Measurements from ENCODE around the gene CDHR3. TPM values are rescaled to one million over a fixed set of nuclear protein-coding genes. Genes with fewer than 3 reads are reported as not detected.

The CDHR3 gene
- 10 to 100 TPM in 1 of 4 donors, 1 to 10 TPM in 3; 4.1 to 24.1 (median 5.4) TPM for polyA plus RNA-seq
- long read RNA-seq, donor 1, partial matches to known transcripts: 5 of 7 reads
- long read RNA-seq, donor 1, other reads (novel, unspliced or antisense): 0 of 7 reads
- long read RNA-seq, donor 2: 0 reads
- long read RNA-seq, donor 3: 0 reads
- long read RNA-seq, donor 4: 0 reads
- long read RNA-seq, donor 5: 0 reads
- long read RNA-seq, donor 6, partial matches to known transcripts: 0 of 1 reads
- long read RNA-seq, donor 6, other reads (novel, unspliced or antisense): 0 of 1 reads
- long read RNA-seq, donor 7: 0 reads
- long read RNA-seq, donor 8: 0 reads
- long read RNA-seq, donor 9: 0 reads
- long read RNA-seq, donor 10, partial matches to known transcripts: 0 of 2 reads
- long read RNA-seq, donor 10, other reads (novel, unspliced or antisense): 0 of 2 reads

GRCh38 chr7:105963038-105963667, at the start of gene CDHR3:
CDHR3 (plus strand) TSS chr7:105963264; CDS start chr7:105963319, 55 bp downstream.
- no peak within 1 kb of the TSS for H3K27ac ChIP-seq (ENCODE audit: low read depth in 1 of 3, low read length in 2 of 3)
- WGBS, 3 donors: 78 to 85% (median 80%) methylated on average over 4 of the region's 4 CpGs
- H3K27me3 ChIP-seq (ENCODE audit: control insufficient read depth in 3 of 3, insufficient read depth in 3 of 3, low read length in 3 of 3): peaks cover 0 to 3% (median 0%) of the 10 kb centered on the region in 3 donors
- no peaks in the 10 kb centered on the region for H3K4me1 ChIP-seq (ENCODE audit: control insufficient read depth in 3 of 3, insufficient read depth in 2 of 3, low read depth in 1 of 3, low read length in 2 of 3)
- H3K9me3 ChIP-seq (ENCODE audit: control insufficient read depth in 2 of 2, insufficient read depth in 1 of 2, low read depth in 1 of 2, low read length in 1 of 2): no peaks in the 10 kb centered on the region
- no peak within 1 kb of the TSS for H3K4me3 ChIP-seq (ENCODE audit: low read depth in 1 of 3, low read length in 3 of 3)
- FAIRE-seq (no peak), DNase-seq (peak; percentile 11 to 24)
- no peaks in the 10 kb centered on the region for H3K36me3 ChIP-seq (ENCODE audit: control insufficient read depth in 3 of 3, insufficient read depth in 2 of 3, low read depth in 1 of 3, low read length in 3 of 3)

- FAIRE-seq: no peak
These were observed 49.1 kb upstream of the CDHR3 start for GRCh38 chr7:105913947-105914346.

GRCh38 chr7:105916603-105917002, 46.5 kb upstream of the CDHR3 start:
- H3K9me3 ChIP-seq (ENCODE audit: control insufficient read depth in 2 of 2, insufficient read depth in 1 of 2, low read depth in 1 of 2, low read length in 1 of 2): no peaks in the 10 kb centered on the region
- peaks cover 0 to 11% (median 3%) of the 10 kb centered on the region in 3 donors for H3K36me3 ChIP-seq (ENCODE audit: control insufficient read depth in 3 of 3, insufficient read depth in 2 of 3, low read depth in 1 of 3, low read length in 3 of 3)
- FAIRE-seq: no peak
- 41 to 83% (median 67%) methylated on average over 1 of the region's 1 CpG for WGBS, 3 donors
- no peak for DNase-seq
- H3K4me3 ChIP-seq (ENCODE audit: low read depth in 1 of 3, low read length in 3 of 3): no peak overlapping the region
- no peaks in the 10 kb centered on the region for H3K27me3 ChIP-seq (ENCODE audit: control insufficient read depth in 3 of 3, insufficient read depth in 3 of 3, low read length in 3 of 3)
- no peak overlapping the region for H3K27ac ChIP-seq (ENCODE audit: low read depth in 1 of 3, low read length in 2 of 3)
- H3K4me1 ChIP-seq (ENCODE audit: control insufficient read depth in 3 of 3, insufficient read depth in 2 of 3, low read depth in 1 of 3, low read length in 2 of 3): no peaks in the 10 kb centered on the region

More at GRCh38 chr7:105913947-105914346, 49.1 kb upstream of the CDHR3 start:
- Histone ChIP-seq H3K27ac (ENCODE audit: low read depth in 1 of 3, low read length in 2 of 3) (no peak overlapping the region), H3K27me3 (ENCODE audit: control insufficient read depth in 3 of 3, insufficient read depth in 3 of 3, low read length in 3 of 3) (no peaks in the 10 kb centered on the region), H3K36me3 (ENCODE audit: control insufficient read depth in 3 of 3, insufficient read depth in 2 of 3, low read depth in 1 of 3, low read length in 3 of 3) (peaks cover 0 to 23% (median 0%) of the 10 kb centered on the region in 3 donors), H3K4me1 (ENCODE audit: control insufficient read depth in 3 of 3, insufficient read depth in 2 of 3, low read depth in 1 of 3, low read length in 2 of 3) (no peaks in the 10 kb centered on the region), H3K4me3 (ENCODE audit: low read depth in 1 of 3, low read length in 3 of 3) (no peak overlapping the region), H3K9me3 (ENCODE audit: control insufficient read depth in 2 of 2, insufficient read depth in 1 of 2, low read depth in 1 of 2, low read length in 1 of 2) (peaks cover 0 to 8% of the 10 kb centered on the region in 2 donors)
- DNase-seq: no peak
- 51 to 73% (median 69%) methylated on average over 3 of the region's 3 CpGs for WGBS, 3 donors

- no peaks in the 10 kb centered on the region for H3K4me1 ChIP-seq (ENCODE audit: control insufficient read depth in 3 of 3, insufficient read depth in 2 of 3, low read depth in 1 of 3, low read length in 2 of 3)
These were observed 45.4 kb upstream of the CDHR3 start for GRCh38 chr7:105917659-105918058.

GRCh38 chr7:105920766-105921165, 42.3 kb upstream of the CDHR3 start:
- Histone ChIP-seq H3K36me3 (ENCODE audit: control insufficient read depth in 3 of 3, insufficient read depth in 2 of 3, low read depth in 1 of 3, low read length in 3 of 3) (peaks cover 0 to 20% (median 5%) of the 10 kb centered on the region in 3 donors), H3K4me3 (ENCODE audit: low read depth in 1 of 3, low read length in 3 of 3) (no peak overlapping the region), H3K9me3 (ENCODE audit: control insufficient read depth in 2 of 2, insufficient read depth in 1 of 2, low read depth in 1 of 2, low read length in 1 of 2) (peaks cover 0 to 21% of the 10 kb centered on the region in 2 donors), H3K4me1 (ENCODE audit: control insufficient read depth in 3 of 3, insufficient read depth in 2 of 3, low read depth in 1 of 3, low read length in 2 of 3) (no peaks in the 10 kb centered on the region), H3K27me3 (ENCODE audit: control insufficient read depth in 3 of 3, insufficient read depth in 3 of 3, low read length in 3 of 3) (no peaks in the 10 kb centered on the region), H3K27ac (ENCODE audit: low read depth in 1 of 3, low read length in 2 of 3) (no peak overlapping the region)
- FAIRE-seq: no peak
- WGBS, 3 donors: 80 to 95% (median 87%) methylated on average over 4 of the region's 4 CpGs
- no peak for DNase-seq

More at GRCh38 chr7:105917659-105918058, 45.4 kb upstream of the CDHR3 start:
- peaks cover 0 to 3% of the 10 kb centered on the region in 2 donors for H3K9me3 ChIP-seq (ENCODE audit: control insufficient read depth in 2 of 2, insufficient read depth in 1 of 2, low read depth in 1 of 2, low read length in 1 of 2)
- peaks cover 0 to 11% (median 3%) of the 10 kb centered on the region in 3 donors for H3K36me3 ChIP-seq (ENCODE audit: control insufficient read depth in 3 of 3, insufficient read depth in 2 of 3, low read depth in 1 of 3, low read length in 3 of 3)
- H3K27ac ChIP-seq (ENCODE audit: low read depth in 1 of 3, low read length in 2 of 3): no peak overlapping the region
- H3K27me3 ChIP-seq (ENCODE audit: control insufficient read depth in 3 of 3, insufficient read depth in 3 of 3, low read length in 3 of 3): no peaks in the 10 kb centered on the region
- 97 to 100% (median 98%) methylated on average over 2 of the region's 2 CpGs for WGBS, 3 donors
- DNase-seq (no peak), FAIRE-seq (no peak)
- H3K4me3 ChIP-seq (ENCODE audit: low read depth in 1 of 3, low read length in 3 of 3): no peak overlapping the region

GRCh38 chr7:105924945-105925344, 38.1 kb upstream of the CDHR3 start:
- 70 to 87% (median 75%) methylated on average over 1 of the region's 1 CpG for WGBS, 3 donors
- FAIRE-seq: no peak

GRCh38 chr7:105926131-105926530, 36.9 kb upstream of the CDHR3 start:
- no peak overlapping the region for H3K27ac ChIP-seq (ENCODE audit: low read depth in 1 of 3, low read length in 2 of 3)
- H3K36me3 ChIP-seq (ENCODE audit: control insufficient read depth in 3 of 3, insufficient read depth in 2 of 3, low read depth in 1 of 3, low read length in 3 of 3): peaks cover 0 to 10% (median 7%) of the 10 kb centered on the region in 3 donors
- DNase-seq (no peak), FAIRE-seq (no peak)
- H3K4me1 ChIP-seq (ENCODE audit: control insufficient read depth in 3 of 3, insufficient read depth in 2 of 3, low read depth in 1 of 3, low read length in 2 of 3): no peaks in the 10 kb centered on the region
- H3K9me3 ChIP-seq (ENCODE audit: control insufficient read depth in 2 of 2, insufficient read depth in 1 of 2, low read depth in 1 of 2, low read length in 1 of 2): peaks cover 0 to 21% of the 10 kb centered on the region in 2 donors
- 63 to 68% (median 68%) methylated on average over 3 of the region's 3 CpGs for WGBS, 3 donors
- no peak overlapping the region for H3K4me3 ChIP-seq (ENCODE audit: low read depth in 1 of 3, low read length in 3 of 3)
- no peaks in the 10 kb centered on the region for H3K27me3 ChIP-seq (ENCODE audit: control insufficient read depth in 3 of 3, insufficient read depth in 3 of 3, low read length in 3 of 3)

More at GRCh38 chr7:105924945-105925344, 38.1 kb upstream of the CDHR3 start:
- Histone ChIP-seq H3K36me3 (ENCODE audit: control insufficient read depth in 3 of 3, insufficient read depth in 2 of 3, low read depth in 1 of 3, low read length in 3 of 3) (peaks cover 0 to 10% (median 7%) of the 10 kb centered on the region in 3 donors), H3K4me3 (ENCODE audit: low read depth in 1 of 3, low read length in 3 of 3) (no peak overlapping the region), H3K9me3 (ENCODE audit: control insufficient read depth in 2 of 2, insufficient read depth in 1 of 2, low read depth in 1 of 2, low read length in 1 of 2) (peaks cover 0 to 21% of the 10 kb centered on the region in 2 donors), H3K27me3 (ENCODE audit: control insufficient read depth in 3 of 3, insufficient read depth in 3 of 3, low read length in 3 of 3) (no peaks in the 10 kb centered on the region), H3K4me1 (ENCODE audit: control insufficient read depth in 3 of 3, insufficient read depth in 2 of 3, low read depth in 1 of 3, low read length in 2 of 3) (no peaks in the 10 kb centered on the region), H3K27ac (ENCODE audit: low read depth in 1 of 3, low read length in 2 of 3) (no peak overlapping the region)
- DNase-seq: no peak

GRCh38 chr7:105931179-105931578, 31.9 kb upstream of the CDHR3 start:
- no peak overlapping the region for H3K27ac ChIP-seq (ENCODE audit: low read depth in 1 of 3, low read length in 2 of 3)
- peaks cover 0 to 5% (median 0%) of the 10 kb centered on the region in 3 donors for H3K36me3 ChIP-seq (ENCODE audit: control insufficient read depth in 3 of 3, insufficient read depth in 2 of 3, low read depth in 1 of 3, low read length in 3 of 3)
- no peaks in the 10 kb centered on the region for H3K9me3 ChIP-seq (ENCODE audit: control insufficient read depth in 2 of 2, insufficient read depth in 1 of 2, low read depth in 1 of 2, low read length in 1 of 2)
- no peaks in the 10 kb centered on the region for H3K4me1 ChIP-seq (ENCODE audit: control insufficient read depth in 3 of 3, insufficient read depth in 2 of 3, low read depth in 1 of 3, low read length in 2 of 3)
- 61 to 70% (median 63%) methylated on average over 4 of the region's 4 CpGs for WGBS, 3 donors
- H3K4me3 ChIP-seq (ENCODE audit: low read depth in 1 of 3, low read length in 3 of 3): no peak overlapping the region
- no peak for DNase-seq
- no peak for FAIRE-seq
- no peaks in the 10 kb centered on the region for H3K27me3 ChIP-seq (ENCODE audit: control insufficient read depth in 3 of 3, insufficient read depth in 3 of 3, low read length in 3 of 3)

Measured in small intestine (tissue), 16 donors.